SK-N-MC (cell line): ENCODE results near the gene SCIN.
"Not testable (repeated sequence)": the region's sequence is repeated elsewhere in the genome, so short reads cannot be mapped to it uniquely, and the experiment has no call there.

Source experiments
- DNase-seq: peaks from one replicate; pipeline ENCODE4 v3.0.0-alpha.2; 2011; ENCODE audit warnings: low read depth, low spot score
- H3K27ac ChIP-seq: fragments of 200-600 bp; sonication (generic); 2 replicates; pipeline ENCODE4 v1.5.1; 2016; ENCODE audit warnings: mixed run types
- H3K36me3 ChIP-seq: fragments of 200-600 bp; sonication (generic); 2 replicates; pipeline ENCODE4 v1.6.1; 2017; ENCODE audit warnings: antibody characterized with exemption, low read length, mixed read lengths; ENCODE audit not compliant: insufficient read depth
- H3K4me3 ChIP-seq: fragments of 200-600 bp; sonication (generic); 2 replicates; pipeline ENCODE4 v1.5.1; 2016
- H3K9ac ChIP-seq: fragments of 200-600 bp; sonication (generic); 2 replicates; pipeline ENCODE4 v1.8.0; 2017; ENCODE audit warnings: mixed run types, mixed read lengths; ENCODE audit not compliant: insufficient read length
- H3K9me3 ChIP-seq: fragments of 200-600 bp; sonication (generic); 2 replicates; pipeline ENCODE4 v1.6.1; 2017; ENCODE audit warnings: low read depth, mild to moderate bottlenecking, antibody characterized with exemption, low read length, moderate library complexity, mixed read lengths
- EZH2 ChIP-seq: fragments of 200-600 bp; sonication (generic); IDR thresholded peaks from one replicate; pipeline ENCODE4 v1.6.1; 2017; ENCODE audit warnings: antibody characterized with exemption
- FOXP2 ChIP-seq: optimal IDR thresholded peaks from 2 replicates; pipeline ENCODE3; 2011; ENCODE audit warnings: mild to moderate bottlenecking, moderate library complexity; ENCODE audit not compliant: insufficient read depth; ENCODE audit errors: extremely low read length, control extremely low read depth
- POLR2AphosphoS5 ChIP-seq: IDR thresholded peaks from 2 replicates; pipeline ENCODE4 v1.6.1; 2012; ENCODE audit warnings: mild to moderate bottlenecking, low read depth, low read length, borderline replicate concordance

Gene SCIN

GRCh38 chr7:12685550-12685949 is 115.0 kb downstream of the SCIN start:
- Histone ChIP-seq H3K9ac (no peak overlapping the region), H3K9me3 (no peaks in the 10 kb centered on the region), H3K4me3 (no peak overlapping the region), H3K36me3 (no peaks in the 10 kb centered on the region), H3K27ac (no peak overlapping the region)
- TF ChIP-seq EZH2: no peak
- TF ChIP-seq FOXP2: no peak
- no peak for TF ChIP-seq POLR2AphosphoS5
- no peak for DNase-seq

- TF ChIP-seq POLR2AphosphoS5: no peak
- TF ChIP-seq FOXP2: peak; percentile 63
- no peak for TF ChIP-seq EZH2
- DNase-seq: no peak
- Histone ChIP-seq H3K36me3 (no peaks in the 10 kb centered on the region), H3K9ac (peak overlapping the region; percentile 75), H3K4me3 (peak overlapping the region; percentile 91), H3K9me3 (no peaks in the 10 kb centered on the region), H3K27ac (no peak overlapping the region)
These were observed 115.8 kb downstream of the SCIN start for GRCh38 chr7:12686234-12686890.

GRCh38 chr7:12686891-12687717 is 116.6 kb downstream of the SCIN start, which contains the start of gene ARL4A:
TSS of gene ARL4A (plus strand) at chr7:12687633. CDS start at chr7:12688255, 622 bp downstream.
- Histone ChIP-seq H3K9ac (peak within 1 kb of the TSS; percentile 75), H3K9me3 (no peaks in the 10 kb centered on the region), H3K4me3 (peak within 1 kb of the TSS; percentile 91), H3K27ac (no peak within 1 kb of the TSS), H3K36me3 (no peaks in the 10 kb centered on the region)
- DNase-seq: peak; percentile 88
- TF ChIP-seq POLR2AphosphoS5: peak; percentile 81
- no peak for TF ChIP-seq EZH2
- TF ChIP-seq FOXP2: no peak

GRCh38 chr7:12687718-12688171 is 117.2 kb downstream of the SCIN start:
- no peak for TF ChIP-seq POLR2AphosphoS5
- no peak for TF ChIP-seq EZH2
- TF ChIP-seq FOXP2: no peak
- Histone ChIP-seq H3K36me3 (no peaks in the 10 kb centered on the region), H3K9ac (peak overlapping the region; percentile 52), H3K4me3 (peak overlapping the region; percentile 91), H3K27ac (no peak overlapping the region), H3K9me3 (no peaks in the 10 kb centered on the region)
- no peak for DNase-seq

- H3K9ac ChIP-seq, H3K36me3 ChIP-seq, H3K4me3 ChIP-seq, H3K9me3 ChIP-seq, DNase-seq, H3K27ac ChIP-seq: not testable (repeated sequence)
These were observed 118.1 kb downstream of the SCIN start for GRCh38 chr7:12688485-12689170.

- Histone ChIP-seq H3K9me3 (no peaks in the 10 kb centered on the region), H3K4me3 (no peak overlapping the region), H3K9ac (no peak overlapping the region), H3K27ac (no peak overlapping the region), H3K36me3 (no peaks in the 10 kb centered on the region)
- no peak for DNase-seq
- TF ChIP-seq FOXP2 (no peak), POLR2AphosphoS5 (no peak), EZH2 (no peak)
These were observed 118.9 kb downstream of the SCIN start for GRCh38 chr7:12689451-12689850.

GRCh38 chr7:12690041-12690878 is 119.7 kb downstream of the SCIN start:
- no peak overlapping the region for H3K4me3 ChIP-seq
- TF ChIP-seq FOXP2 (no peak), POLR2AphosphoS5 (no peak), EZH2 (no peak)
- H3K9ac ChIP-seq: no peak overlapping the region
- H3K36me3 ChIP-seq: no peaks in the 10 kb centered on the region
- no peak overlapping the region for H3K27ac ChIP-seq
- H3K9me3 ChIP-seq: no peaks in the 10 kb centered on the region
- DNase-seq: no peak

- not testable (repeated sequence) for H3K4me3 ChIP-seq, H3K36me3 ChIP-seq, H3K9ac ChIP-seq, DNase-seq, H3K27ac ChIP-seq, H3K9me3 ChIP-seq
These were observed 120.9 kb downstream of the SCIN start for GRCh38 chr7:12691388-12691787.
